ENCODE results near the gene TRMT112.

TRMT112 gene

DNA sequence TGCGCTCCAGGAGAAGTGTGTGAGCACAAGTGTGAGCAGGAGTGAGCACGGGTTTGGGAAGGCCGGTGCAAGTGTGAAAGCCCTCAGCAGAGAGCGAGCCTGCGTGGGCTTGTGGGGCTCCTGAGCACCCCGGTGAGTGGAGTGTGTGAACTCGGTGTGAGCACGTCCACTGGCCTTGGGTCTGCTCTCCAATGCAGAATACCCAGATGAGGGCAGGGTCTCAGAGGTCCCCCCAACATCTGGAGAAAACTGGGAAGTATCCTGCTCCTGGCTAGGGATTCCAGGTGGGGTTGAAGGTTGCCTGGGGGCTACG is 10.8 kb downstream of the TRMT112 start:
- DNase-seq = no peak

DNA sequence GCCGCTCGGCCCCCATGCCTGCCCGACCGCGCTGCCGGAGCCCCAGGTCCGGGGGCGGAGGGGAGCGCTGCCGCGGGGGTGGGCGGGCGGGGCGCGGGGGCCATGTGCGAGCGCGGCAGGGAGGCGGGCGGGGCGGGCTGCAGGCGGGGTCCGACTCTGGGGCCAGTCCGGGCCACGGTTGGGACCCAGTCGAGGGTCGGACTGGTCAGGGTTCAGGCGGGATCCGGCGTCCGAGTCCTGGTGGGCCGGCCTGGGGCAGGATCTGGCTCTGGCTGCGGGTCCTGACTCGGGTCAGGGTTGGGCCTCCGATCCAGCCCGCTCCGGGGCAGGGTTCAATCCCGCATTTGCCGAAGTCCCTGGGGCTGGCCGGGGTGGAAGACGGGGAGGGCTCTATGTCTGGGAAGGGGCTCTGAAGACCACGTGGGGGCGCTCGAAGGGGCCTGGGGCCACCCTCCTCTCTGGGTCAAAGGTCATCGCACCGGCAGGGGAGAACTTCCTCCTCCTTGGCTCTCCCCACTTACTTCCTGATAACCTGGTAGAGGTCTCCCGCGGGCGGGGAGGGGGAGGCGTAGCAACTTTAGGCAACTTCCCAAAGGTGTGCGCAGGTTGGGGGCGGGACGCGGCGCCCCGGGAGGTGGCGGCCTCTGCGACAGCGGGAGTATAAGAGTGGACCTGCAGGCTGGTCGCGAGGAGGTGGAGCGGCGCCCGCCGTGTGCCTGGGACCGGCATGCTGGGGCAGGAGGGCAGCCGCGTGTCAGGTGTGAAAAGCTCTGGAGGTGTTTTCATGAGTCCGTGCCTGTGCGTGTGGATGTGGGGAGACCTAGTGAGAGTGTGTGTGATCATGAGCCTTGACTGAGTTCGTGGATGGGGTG is 11.4 kb downstream of the TRMT112 start:
- DNase-seq = peak; percentile 76 to 79

GRCh38 chr11:64305075-64305690 is 12.2 kb downstream of the TRMT112 start, which contains the start of gene ESRRA:
TSS of gene ESRRA (plus strand) at chr11:64305524. CDS start at chr11:64307180, 1,656 bp downstream.
- DNase-seq = peak; percentile 98 to 99

- DNase-seq = peak; percentile 90 to 91
Measured at GRCh38 chr11:64304316-64305072, 12.9 kb downstream of the TRMT112 start.

GRCh38 chr11:64304032-64304315 is 13.4 kb downstream of the TRMT112 start:
- no peak for DNase-seq

GRCh38 chr11:64303109-64304031 is 14.0 kb downstream of the TRMT112 start:
- no peak for DNase-seq

DNA sequence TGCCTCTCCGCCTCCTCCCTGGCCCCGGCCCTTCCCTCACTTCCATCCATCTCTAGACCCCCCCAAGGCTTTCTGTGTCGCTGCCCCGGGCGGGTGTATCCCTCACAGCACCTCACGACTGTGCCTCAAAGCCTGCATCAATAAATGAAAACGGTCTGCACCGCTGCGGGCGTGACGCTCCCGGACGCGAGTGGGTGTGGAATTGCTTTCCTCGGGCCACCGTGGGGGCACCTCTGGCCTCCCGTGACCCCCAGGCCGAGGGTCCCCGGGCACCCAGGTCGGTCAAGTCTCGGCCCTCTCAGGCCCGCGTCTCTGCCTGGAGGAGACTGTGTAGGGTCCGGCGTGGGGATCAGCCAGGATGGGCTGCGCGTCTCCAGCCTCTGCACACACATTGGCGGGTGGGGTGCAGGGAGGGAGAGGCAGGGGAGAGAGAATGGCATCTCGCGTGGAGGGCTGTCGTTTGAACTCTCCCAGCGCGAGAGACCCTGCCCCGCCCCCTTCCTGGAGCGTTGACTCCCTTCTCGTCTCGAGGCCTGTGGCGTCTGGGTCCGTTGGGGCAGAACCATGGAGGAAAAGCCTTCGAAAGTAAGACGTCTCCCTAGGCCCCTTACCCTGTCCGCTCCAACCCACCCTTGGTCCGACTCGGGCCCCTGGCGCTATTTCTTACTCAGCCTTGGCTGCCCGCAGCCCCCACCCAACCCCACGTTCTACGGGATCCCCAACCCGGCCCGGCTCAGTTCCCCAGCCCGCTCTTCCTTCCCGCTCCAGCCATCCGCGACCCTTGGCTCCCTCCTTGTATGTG is 17.3 kb downstream of the TRMT112 start, which contains the start of gene CATSPERZ:
CATSPERZ (plus strand) TSS at position 512 of the 802 bp plus-strand sequence; CDS start at position 565, 53 bp downstream.
- DNase-seq = peak; percentile 22 to 26

GRCh38 chr11:64298966-64299846 is 18.2 kb downstream of the TRMT112 start:
- no peak for DNase-seq

- no peak for DNase-seq
Measured at GRCh38 chr11:64297699-64298358, 19.5 kb downstream of the TRMT112 start.

DNA sequence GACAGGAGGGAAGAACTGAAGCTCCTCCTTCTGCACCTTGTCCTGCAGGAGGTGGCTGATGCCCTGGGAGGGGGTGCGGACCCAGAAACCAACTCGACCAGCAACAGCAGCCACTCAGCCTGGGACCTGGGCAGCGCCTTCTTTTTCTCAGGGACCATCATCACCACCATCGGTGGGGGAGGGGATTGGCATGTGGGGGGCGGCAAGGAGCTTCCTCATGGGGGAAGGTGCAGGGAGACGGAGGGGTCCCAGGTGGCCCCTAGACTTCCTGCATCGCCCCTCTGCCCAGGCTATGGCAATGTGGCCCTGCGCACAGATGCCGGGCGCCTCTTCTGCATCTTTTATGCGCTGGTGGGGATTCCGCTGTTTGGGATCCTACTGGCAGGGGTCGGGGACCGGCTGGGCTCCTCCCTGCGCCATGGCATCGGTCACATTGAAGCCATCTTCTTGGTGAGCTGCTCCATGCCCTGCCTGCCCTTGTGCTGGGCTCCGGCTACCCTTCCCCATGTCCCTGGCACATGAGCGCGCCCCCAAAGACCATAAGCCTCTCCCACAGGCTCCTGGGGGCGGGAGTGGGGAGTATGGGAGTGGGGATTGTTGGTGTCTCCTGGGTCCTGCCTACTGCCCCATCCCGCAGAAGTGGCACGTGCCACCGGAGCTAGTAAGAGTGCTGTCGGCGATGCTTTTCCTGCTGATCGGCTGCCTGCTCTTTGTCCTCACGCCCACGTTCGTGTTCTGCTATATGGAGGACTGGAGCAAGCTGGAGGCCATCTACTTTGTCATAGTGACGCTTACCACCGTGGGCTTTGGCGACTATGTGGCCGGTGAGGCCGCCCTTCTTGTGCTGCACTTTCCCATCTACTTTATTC is 20.3 kb downstream of the TRMT112 start:
- no peak for DNase-seq

DNA sequence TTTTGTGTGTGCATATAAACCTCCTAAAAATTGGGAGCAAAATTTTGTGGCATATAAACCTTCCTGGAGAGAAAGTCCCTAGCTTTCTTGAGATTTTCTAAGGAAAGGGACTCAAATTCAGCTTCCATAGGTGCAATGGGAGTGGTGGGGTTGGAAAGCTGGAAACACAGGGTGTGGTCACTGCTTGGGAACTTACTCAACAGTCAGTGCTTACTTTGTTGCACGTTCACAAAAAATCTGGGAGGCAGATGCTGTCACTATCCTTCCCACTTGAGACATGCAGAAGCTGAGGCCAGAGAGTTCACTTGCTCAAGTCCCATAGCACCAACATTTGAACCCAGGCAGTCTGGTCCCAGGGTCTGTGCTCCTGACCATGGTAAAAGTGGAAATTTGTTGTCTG is 21.1 kb downstream of the TRMT112 start:
- DNase-seq = no peak

- no peak for DNase-seq
Measured at GRCh38 chr11:64295760-64296159, 21.6 kb downstream of the TRMT112 start.

DNA sequence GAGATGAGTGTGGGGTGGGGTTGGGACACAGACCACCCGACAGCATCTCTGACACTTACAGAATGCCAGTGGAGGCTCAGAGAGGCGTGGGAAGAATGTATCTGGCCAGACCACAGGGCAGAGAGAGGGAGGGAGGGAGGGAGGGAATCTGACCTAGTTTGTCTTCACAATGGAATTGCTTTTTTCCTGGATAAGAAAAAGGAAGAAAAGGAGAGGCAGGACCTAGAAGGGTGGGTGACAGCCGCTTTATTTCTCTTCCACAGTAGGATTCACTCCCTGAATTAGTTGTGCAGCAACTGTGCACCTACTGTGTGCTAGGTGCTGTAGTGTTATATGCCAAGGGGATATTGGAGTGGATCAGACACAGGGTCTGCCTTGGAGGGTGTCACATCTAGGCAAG is 22.6 kb downstream of the TRMT112 start:
- no peak for DNase-seq

DNA sequence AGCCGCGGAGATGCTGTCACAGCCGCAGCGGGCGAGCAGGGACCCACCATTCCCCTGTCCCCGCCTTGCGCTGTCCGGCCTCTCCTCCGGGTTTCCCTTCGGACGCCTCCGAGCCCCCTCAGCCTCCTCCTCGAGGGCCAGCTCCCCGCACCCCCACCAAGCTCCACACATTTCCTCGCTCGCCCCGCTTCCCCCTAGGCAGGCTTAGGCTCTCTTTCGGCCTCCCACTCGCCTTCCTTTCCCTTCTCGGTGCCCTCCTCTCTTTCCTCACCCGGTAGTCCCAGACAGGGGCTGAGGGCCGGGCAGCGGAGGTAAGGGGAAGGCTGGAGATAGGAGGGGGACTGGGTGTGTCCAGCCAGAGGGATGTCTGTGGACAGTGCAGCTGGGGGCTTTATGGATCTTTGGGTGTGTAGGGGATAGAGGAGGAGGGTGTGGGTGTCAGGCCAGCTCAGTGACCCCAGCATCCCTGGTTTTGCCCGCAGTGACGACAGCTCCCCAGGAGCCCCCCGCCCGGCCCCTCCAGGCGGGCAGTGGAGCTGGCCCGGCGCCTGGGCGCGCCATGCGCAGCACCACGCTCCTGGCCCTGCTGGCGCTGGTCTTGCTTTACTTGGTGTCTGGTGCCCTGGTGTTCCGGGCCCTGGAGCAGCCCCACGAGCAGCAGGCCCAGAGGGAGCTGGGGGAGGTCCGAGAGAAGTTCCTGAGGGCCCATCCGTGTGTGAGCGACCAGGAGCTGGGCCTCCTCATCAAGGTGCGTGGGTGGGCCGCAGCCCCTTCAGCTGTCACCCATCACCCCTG is 24.7 kb downstream of the TRMT112 start:
- DNase-seq = no peak

DNA sequence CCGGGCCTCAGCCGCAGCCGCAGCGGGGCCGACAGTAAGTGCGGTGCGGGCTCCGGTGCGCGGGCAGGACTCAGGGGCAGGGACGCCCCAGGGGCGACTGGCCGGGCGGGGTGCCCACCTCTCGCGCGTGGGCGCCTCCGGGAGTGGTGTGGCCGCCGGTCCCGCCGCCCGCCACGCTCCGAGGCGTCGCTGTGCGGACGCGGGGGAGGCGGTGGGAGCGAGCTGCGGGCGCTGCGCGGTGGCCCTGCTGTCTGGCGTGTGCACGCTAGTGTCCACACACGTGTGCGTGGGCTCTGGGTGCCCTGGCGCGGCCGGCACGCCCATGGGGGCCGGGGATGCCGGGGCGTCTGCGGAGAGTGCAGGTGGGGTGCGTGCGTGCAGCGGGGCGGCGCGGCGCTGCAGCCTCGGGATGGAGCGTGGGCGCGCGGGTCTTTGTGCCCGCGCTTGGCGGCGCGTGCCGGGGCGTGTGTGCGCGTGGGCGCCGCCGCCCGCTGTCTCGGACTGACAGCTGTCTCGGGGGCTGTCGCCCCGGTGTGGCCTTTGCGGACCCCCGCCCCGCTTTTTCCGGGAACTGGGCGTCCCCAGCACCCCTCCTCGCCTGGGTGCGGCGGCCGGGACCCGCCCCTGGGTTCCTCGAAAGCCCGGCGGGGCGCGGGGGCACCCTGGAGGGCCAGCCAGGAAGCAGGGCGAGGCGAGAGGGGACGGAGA is 25.5 kb downstream of the TRMT112 start:
- no peak for DNase-seq

- DNase-seq = no peak
Measured at GRCh38 chr11:64291262-64291751, 26.1 kb downstream of the TRMT112 start, which contains the start of gene KCNK4. TSS of gene KCNK4 (plus strand) at chr11:64291302. CDS start at chr11:64293019, 1,717 bp downstream.
